Duodenal mucosa (tissue), 2 donors: ENCODE results near the gene NDUFAF8.
A peak's percentile ranks its signal among the peaks of the same experiment; 100 is the strongest.

Experiments used
- H3K27ac ChIP-seq: one replicate; pipeline ENCODE4 v1.7.0; 2013; ENCODE audit warnings: low read depth, low read length
- H3K27me3 ChIP-seq, 2 donors: one replicate each; pipeline ENCODE4 v1.7.0; 2013; ENCODE audit warnings: low read length in 2 of 2, control low read depth in 1 of 2; ENCODE audit not compliant: insufficient read depth in 2 of 2, control insufficient read depth in 1 of 2
- H3K36me3 ChIP-seq, 2 donors: one replicate each; pipeline ENCODE4 v1.7.0; 2013; ENCODE audit warnings: low read length in 2 of 2, control low read depth in 1 of 2; ENCODE audit not compliant: insufficient read depth in 2 of 2, control insufficient read depth in 1 of 2
- H3K4me1 ChIP-seq, 2 donors: one replicate each; pipeline ENCODE4 v1.7.0; 2013; ENCODE audit warnings: low read length in 2 of 2, control low read depth in 1 of 2; ENCODE audit not compliant: insufficient read depth in 2 of 2, control insufficient read depth in 1 of 2
- H3K4me3 ChIP-seq, 2 donors: one replicate each; pipeline ENCODE4 v1.7.0; 2013; ENCODE audit warnings: low read length in 2 of 2, low read depth in 1 of 2
- H3K9ac ChIP-seq, 2 donors: one replicate each; pipeline ENCODE4 v1.7.0; 2013; ENCODE audit warnings: low read length in 2 of 2, low read depth in 1 of 2
- H3K9me3 ChIP-seq, 2 donors: one replicate each; pipeline ENCODE4 v1.7.0; 2013; ENCODE audit warnings: low read length in 2 of 2, control low read depth in 1 of 2; ENCODE audit not compliant: control insufficient read depth in 1 of 2

Gene NDUFAF8

GRCh38 chr17:81233316-81233715 lies 5.8 kb upstream of the NDUFAF8 start:
- Histone ChIP-seq H3K36me3 (peaks cover 11 to 44% of the 10 kb centered on the region in 2 donors), H3K4me3 (no peak overlapping the region), H3K9me3 (no peaks in the 10 kb centered on the region), H3K27me3 (no peaks in the 10 kb centered on the region), H3K27ac (no peak overlapping the region), H3K9ac (no peak overlapping the region), H3K4me1 (peaks cover 10 to 14% of the 10 kb centered on the region in 2 donors)

GRCh38 chr17:81233811-81234505 lies 5.2 kb upstream of the NDUFAF8 start:
- H3K4me1 ChIP-seq = peaks cover 10 to 16% of the 10 kb centered on the region in 2 donors
- peaks cover 11 to 40% of the 10 kb centered on the region in 2 donors for H3K36me3 ChIP-seq

GRCh38 chr17:81234506-81234855 lies 4.6 kb upstream of the NDUFAF8 start:
- H3K36me3 ChIP-seq = peaks cover 11 to 38% of the 10 kb centered on the region in 2 donors
- no peak overlapping the region for H3K27ac ChIP-seq
- no peaks in the 10 kb centered on the region for H3K9me3 ChIP-seq
- H3K4me3 ChIP-seq = no peak overlapping the region
- H3K27me3 ChIP-seq = no peaks in the 10 kb centered on the region
- no peak overlapping the region for H3K9ac ChIP-seq
- H3K4me1 ChIP-seq = peaks cover 10 to 16% of the 10 kb centered on the region in 2 donors

More at GRCh38 chr17:81233811-81234505, 5.2 kb upstream of the NDUFAF8 start:
- Histone ChIP-seq H3K4me3 (no peak overlapping the region), H3K27me3 (no peaks in the 10 kb centered on the region), H3K27ac (no peak overlapping the region), H3K9ac (no peak overlapping the region), H3K9me3 (no peaks in the 10 kb centered on the region)

- H3K4me1 ChIP-seq = peaks cover 16 to 22% of the 10 kb centered on the region in 2 donors
- no peak overlapping the region for H3K27ac ChIP-seq
- H3K36me3 ChIP-seq = peaks cover 5 to 31% of the 10 kb centered on the region in 2 donors
- no peaks in the 10 kb centered on the region for H3K27me3 ChIP-seq
- no peak overlapping the region for H3K9ac ChIP-seq
- no peak overlapping the region for H3K4me3 ChIP-seq
- H3K9me3 ChIP-seq = no peaks in the 10 kb centered on the region
Measured at GRCh38 chr17:81234940-81235821, 3.9 kb upstream of the NDUFAF8 start.

- Histone ChIP-seq H3K9me3 (no peaks in the 10 kb centered on the region), H3K27ac (no peak overlapping the region), H3K36me3 (peaks cover 2 to 22% of the 10 kb centered on the region in 2 donors), H3K4me3 (no peak overlapping the region), H3K4me1 (peaks cover 22 to 24% of the 10 kb centered on the region in 2 donors), H3K27me3 (no peaks in the 10 kb centered on the region), H3K9ac (no peak overlapping the region)
Measured at GRCh38 chr17:81235822-81236740, 3.0 kb upstream of the NDUFAF8 start.

GRCh38 chr17:81236784-81237183 lies 2.3 kb upstream of the NDUFAF8 start:
- no peak overlapping the region for H3K27ac ChIP-seq
- H3K4me1 ChIP-seq = peaks cover 22 to 24% of the 10 kb centered on the region in 2 donors
- H3K9ac ChIP-seq = no peak overlapping the region
- H3K36me3 ChIP-seq = peaks cover 0 to 15% of the 10 kb centered on the region in 2 donors
- H3K9me3 ChIP-seq = no peaks in the 10 kb centered on the region
- no peaks in the 10 kb centered on the region for H3K27me3 ChIP-seq
- H3K4me3 ChIP-seq = no peak overlapping the region

- Histone ChIP-seq H3K27me3 (no peaks in the 10 kb centered on the region), H3K9me3 (no peaks in the 10 kb centered on the region), H3K9ac (peak overlapping the region; percentile 74 to 76), H3K4me1 (peaks cover 22 to 24% of the 10 kb centered on the region in 2 donors), H3K36me3 (peaks cover 0 to 7% of the 10 kb centered on the region in 2 donors), H3K4me3 (peak overlapping the region; percentile 82 to 94), H3K27ac (no peak overlapping the region)
Measured at GRCh38 chr17:81237591-81238489, 1.3 kb upstream of the NDUFAF8 start.

- Histone ChIP-seq H3K9me3 (no peaks in the 10 kb centered on the region), H3K4me3 (peak overlapping the region; percentile 82 to 94), H3K4me1 (peaks cover 22 to 24% of the 10 kb centered on the region in 2 donors), H3K27me3 (no peaks in the 10 kb centered on the region), H3K36me3 (peaks cover 0 to 1% of the 10 kb centered on the region in 2 donors), H3K9ac (peak overlapping the region; percentile 74 to 76), H3K27ac (no peak overlapping the region)
Measured at GRCh38 chr17:81238490-81238814, 666 bp upstream of the NDUFAF8 start.
